ENCODE measurements around the gene ZNF544. TPM values are rescaled to one million over a fixed set of nuclear protein-coding genes. Genes with fewer than 3 reads are reported as not detected.
"Not testable (repeated sequence)": the region's sequence is repeated elsewhere in the genome, so short reads cannot be mapped to it uniquely, and the experiment has no call there.

Gene ZNF544
- total and polyA plus RNA-seq, 2 of the 8 experiments (the other 6 are each of a cell fraction or from before 2014, with no cell fraction given), result 48.8 to 60.8 TPM

- not testable (repeated sequence) for H3K56ac ChIP-seq (replicated peaks; ENCODE audit: insufficient read length, low read depth, low read length); H2AFZ ChIP-seq (ENCODE audit: low read length); H2BK120ac ChIP-seq (replicated peaks; ENCODE audit: low read depth, low read length); H2BK20ac ChIP-seq (ENCODE audit: low read length); H3K4me3 ChIP-seq (ENCODE audit: extremely low read depth in 1 of 4, insufficient read depth in 2 of 4, low read depth in 3 of 4, low read length in 4 of 4); H3K4me2 ChIP-seq (ENCODE audit: insufficient read depth in 1 of 2, low read depth in 2 of 2, low read length in 2 of 2); H3K79me2 ChIP-seq (ENCODE audit: control insufficient read depth in 1 of 2, insufficient read depth in 2 of 2, low read length in 2 of 2); H2AK5ac ChIP-seq (ENCODE audit: low read depth, low read length); H3K14ac ChIP-seq (ENCODE audit: insufficient read length); H3K79me1 ChIP-seq (ENCODE audit: low read depth, low read length); H3K4me1 ChIP-seq (replicated peaks in 1 of 4; ENCODE audit: control insufficient read depth in 3 of 4, insufficient read depth in 4 of 4, low read length in 3 of 4); H3K9ac ChIP-seq (replicated peaks in 1 of 4; ENCODE audit: extremely low read depth in 1 of 4, low read depth in 3 of 4, low read length in 3 of 4); H3K23ac ChIP-seq (ENCODE audit: insufficient read length); H4K91ac ChIP-seq (replicated peaks; ENCODE audit: insufficient read length, low read length); H3K27ac ChIP-seq (ENCODE audit: low read depth, low read length); FAIRE-seq; H2BK12ac ChIP-seq (ENCODE audit: low read depth, low read length); H3K23me2 ChIP-seq (ENCODE audit: low read depth, low read length); H2BK15ac ChIP-seq (ENCODE audit: low read length); H4K8ac ChIP-seq (ENCODE audit: extremely low read depth, insufficient read depth, low read length); H3K27me3 ChIP-seq (replicated peaks in 1 of 4; ENCODE audit: control insufficient read depth in 3 of 4, extremely low read depth in 1 of 4, insufficient read depth in 3 of 4, low read length in 3 of 4); H3K18ac ChIP-seq (ENCODE audit: extremely low read depth, low read length); H3K4ac ChIP-seq (replicated peaks; ENCODE audit: insufficient read length, low read depth, low read length); H2BK5ac ChIP-seq (ENCODE audit: low read depth, low read length); H4K5ac ChIP-seq (ENCODE audit: insufficient read length, low read depth, low read length); H3K9me3 ChIP-seq (ENCODE audit: insufficient read depth in 2 of 2, low read depth in 1 of 2, low read length in 1 of 2); H4K20me1 ChIP-seq (replicated peaks in 1 of 2; ENCODE audit: control insufficient read depth in 1 of 2, insufficient read depth in 2 of 2, low read length in 2 of 2)
- POLR2A ChIA-PET (ENCODE audit: partially characterized antibody), result interaction anchor here (0.9 to 1.8 kb wide), 2 partner anchors 9 to 78 kb away, joined by 4 to 5 read pairs; no protein-coding TSS in a partner anchor
- 46% methylated on average over 13 of the region's 13 CpGs; no CpG with 5 or more reads in 1 of the 2 experiments for WGBS, 2 experiments (ENCODE audit: extremely low coverage in 1 of 2, insufficient coverage in 1 of 2, insufficient read length in 1 of 2, insufficient replicate concordance in 2 of 2, low coverage in 1 of 2, low lambda C conversion rate in 2 of 2, missing lambda C conversion rate in 1 of 2)
- CTCF ChIA-PET (ENCODE audit: partially characterized antibody), result interaction anchor here (0.9 to 2.3 kb wide), 7 partner anchors 10 to 209 kb away, joined by 3 to 9 read pairs (median 5); partner anchors contain the start of gene ZBTB45
- peak; percentile 19 to 87 for DNase-seq (ENCODE audit: low read depth in 1 of 2, low spot score in 2 of 2)
- TF ChIP-seq RAD21 (IDR thresholded peaks at IDR 0.05 in 1 of 2, conservative IDR thresholded peaks at IDR 0.05 in 1 of 2; ENCODE audit: low read depth in 2 of 2, low read length in 2 of 2), result peak; percentile 24 to 36; a peak in 3 of 4 replicates
- TF ChIP-seq CTCF (IDR thresholded peaks at IDR 0.05; ENCODE audit: control extremely low read depth in 1 of 3, insufficient read depth in 1 of 3, low read depth in 1 of 3, low read length in 3 of 3), result peak; percentile 3 to 30 (median 23)
- peaks cover 9 to 48% (median 36%) of the 10 kb centered on the region in 4 experiments for H3K36me3 ChIP-seq (ENCODE audit: control insufficient read depth in 2 of 4, insufficient read depth in 4 of 4, low read length in 3 of 4)
These were observed 82.0 kb downstream of the ZNF544 start for GRCh38 chr19:58310685-58311084.

Data from H1 (cell line).